GM19023 (cell line): ENCODE data around the gene ST3GAL5.
"Not testable (repeated sequence)": the region's sequence is repeated elsewhere in the genome, so short reads cannot be mapped to it uniquely, and the experiment has no call there.

Experiments used
- ATAC-seq: cut with Tn5 transposase; IDR thresholded peaks from one replicate; pipeline ENCODE4 v1.9.1; 2021; ENCODE audit warnings: mild to moderate bottlenecking, moderate library complexity; ENCODE audit not compliant: unreplicated experiment

Gene ST3GAL5

GRCh38 chr2:85840091-85840490, 48.7 kb downstream of the ST3GAL5 start:
- ATAC-seq, result no peak

GRCh38 chr2:85839461-85839860, 49.3 kb downstream of the ST3GAL5 start:
- ATAC-seq, result no peak

GRCh38 chr2:85838641-85839040, 50.1 kb downstream of the ST3GAL5 start:
- no peak for ATAC-seq

GRCh38 chr2:85838181-85838580, 50.6 kb downstream of the ST3GAL5 start:
- ATAC-seq, result no peak

GRCh38 chr2:85834466-85834865, 54.3 kb downstream of the ST3GAL5 start:
- ATAC-seq, result no peak

- no peak for ATAC-seq
Measured at GRCh38 chr2:85831735-85832134, 57.1 kb downstream of the ST3GAL5 start.

GRCh38 chr2:85830645-85831044, 58.1 kb downstream of the ST3GAL5 start:
- no peak for ATAC-seq

GRCh38 chr2:85829394-85829793, 59.4 kb downstream of the ST3GAL5 start:
- not testable (repeated sequence) for ATAC-seq

- ATAC-seq, result no peak
Measured at GRCh38 chr2:85828725-85829124, 60.1 kb downstream of the ST3GAL5 start.

- no peak for ATAC-seq
Measured at GRCh38 chr2:85827879-85828569, 60.8 kb downstream of the ST3GAL5 start.

GRCh38 chr2:85826990-85827878, 61.6 kb downstream of the ST3GAL5 start:
- ATAC-seq, result peak; percentile 82

GRCh38 chr2:85823951-85824350, 64.8 kb downstream of the ST3GAL5 start:
- no peak for ATAC-seq

- no peak for ATAC-seq
Measured at GRCh38 chr2:85822766-85823165, 66.0 kb downstream of the ST3GAL5 start.

GRCh38 chr2:85819811-85820510, 68.8 kb downstream of the ST3GAL5 start:
- no peak for ATAC-seq

GRCh38 chr2:85814802-85815550, 73.8 kb downstream of the ST3GAL5 start:
- ATAC-seq, result no peak

GRCh38 chr2:85813982-85814801, 74.6 kb downstream of the ST3GAL5 start:
- peak; percentile 74 for ATAC-seq

- ATAC-seq, result no peak
Measured at GRCh38 chr2:85813211-85813981, 75.4 kb downstream of the ST3GAL5 start.

GRCh38 chr2:85812094-85812735, 76.6 kb downstream of the ST3GAL5 start:
- no peak for ATAC-seq
